Stimulated activated CD4-positive, alpha-beta T cell treated with anti-CD3 and anti-CD28 coated beads, Interleukin-4, amount 100 ng/mL, for 48 hours (primary cell): ENCODE measurements around the gene ABCD2.
"Not testable (repeated sequence)": the region's sequence is repeated elsewhere in the genome, so short reads cannot be mapped to it uniquely, and the experiment has no call there.

ENCODE experiments used
- DNase-seq, 2 donors: peaks; one replicate each; pipeline ENCODE4 v3.0.0-alpha.2; 2020; ENCODE audit warnings: low read depth in 2 of 2

Gene ABCD2

GRCh38 chr12:39538679-39539104 is 80.9 kb downstream of the ABCD2 start:
- no peak for DNase-seq

GRCh38 chr12:39533951-39534350 is 85.7 kb downstream of the ABCD2 start:
- DNase-seq, result no peak

- DNase-seq, result no peak
Observed at GRCh38 chr12:39532448-39532847, 87.2 kb downstream of the ABCD2 start.

- DNase-seq, result no peak
Observed at GRCh38 chr12:39526974-39527373, 92.6 kb downstream of the ABCD2 start.

GRCh38 chr12:39522167-39522566 is 97.4 kb downstream of the ABCD2 start:
- not testable (repeated sequence) for DNase-seq

- DNase-seq, result no peak
Observed at GRCh38 chr12:39510001-39510400, 109.6 kb downstream of the ABCD2 start.

GRCh38 chr12:39505554-39505953 is 114.0 kb downstream of the ABCD2 start:
- no peak for DNase-seq

- no peak for DNase-seq
Observed at GRCh38 chr12:39505023-39505422, 114.6 kb downstream of the ABCD2 start.

- DNase-seq, result no peak
Observed at GRCh38 chr12:39503439-39503838, 116.2 kb downstream of the ABCD2 start.

GRCh38 chr12:39502726-39503125 is 116.9 kb downstream of the ABCD2 start:
- no peak for DNase-seq
